ENCODE data around the gene ASB17.
"Not testable (repeated sequence)": the region's sequence is repeated elsewhere in the genome, so short reads cannot be mapped to it uniquely, and the experiment has no call there.

Gene ASB17, protein sequence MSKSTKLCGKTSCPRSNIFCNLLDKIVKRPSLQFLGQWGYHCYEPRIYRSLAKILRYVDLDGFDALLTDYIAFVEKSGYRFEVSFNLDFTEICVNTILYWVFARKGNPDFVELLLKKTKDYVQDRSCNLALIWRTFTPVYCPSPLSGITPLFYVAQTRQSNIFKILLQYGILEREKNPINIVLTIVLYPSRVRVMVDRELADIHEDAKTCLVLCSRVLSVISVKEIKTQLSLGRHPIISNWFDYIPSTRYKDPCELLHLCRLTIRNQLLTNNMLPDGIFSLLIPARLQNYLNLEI

DNA sequence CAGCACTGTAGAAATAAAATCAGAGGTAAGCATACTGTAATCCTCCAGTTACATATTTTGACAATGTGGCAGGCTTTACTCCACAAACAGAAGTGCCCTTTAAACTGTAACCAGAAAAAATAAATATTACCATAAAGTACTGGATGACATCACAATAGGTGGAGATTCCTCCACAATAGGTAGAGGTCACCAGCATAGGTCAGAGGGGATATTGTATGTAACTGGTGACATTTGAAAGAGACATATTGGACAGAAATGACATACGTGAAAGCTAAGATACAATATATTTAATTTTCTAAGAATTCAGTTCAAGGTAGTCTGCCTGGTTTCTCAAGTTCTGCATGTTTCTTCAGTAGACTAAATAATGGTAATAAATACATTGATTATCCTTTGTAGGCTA lies at the start of gene ASB17:
Gene ASB17 (minus strand): TSS at position 101 of the 400 bp plus-strand sequence. CDS start 113 bp downstream, outside the sequence.
- DNase-seq: no peak

DNA sequence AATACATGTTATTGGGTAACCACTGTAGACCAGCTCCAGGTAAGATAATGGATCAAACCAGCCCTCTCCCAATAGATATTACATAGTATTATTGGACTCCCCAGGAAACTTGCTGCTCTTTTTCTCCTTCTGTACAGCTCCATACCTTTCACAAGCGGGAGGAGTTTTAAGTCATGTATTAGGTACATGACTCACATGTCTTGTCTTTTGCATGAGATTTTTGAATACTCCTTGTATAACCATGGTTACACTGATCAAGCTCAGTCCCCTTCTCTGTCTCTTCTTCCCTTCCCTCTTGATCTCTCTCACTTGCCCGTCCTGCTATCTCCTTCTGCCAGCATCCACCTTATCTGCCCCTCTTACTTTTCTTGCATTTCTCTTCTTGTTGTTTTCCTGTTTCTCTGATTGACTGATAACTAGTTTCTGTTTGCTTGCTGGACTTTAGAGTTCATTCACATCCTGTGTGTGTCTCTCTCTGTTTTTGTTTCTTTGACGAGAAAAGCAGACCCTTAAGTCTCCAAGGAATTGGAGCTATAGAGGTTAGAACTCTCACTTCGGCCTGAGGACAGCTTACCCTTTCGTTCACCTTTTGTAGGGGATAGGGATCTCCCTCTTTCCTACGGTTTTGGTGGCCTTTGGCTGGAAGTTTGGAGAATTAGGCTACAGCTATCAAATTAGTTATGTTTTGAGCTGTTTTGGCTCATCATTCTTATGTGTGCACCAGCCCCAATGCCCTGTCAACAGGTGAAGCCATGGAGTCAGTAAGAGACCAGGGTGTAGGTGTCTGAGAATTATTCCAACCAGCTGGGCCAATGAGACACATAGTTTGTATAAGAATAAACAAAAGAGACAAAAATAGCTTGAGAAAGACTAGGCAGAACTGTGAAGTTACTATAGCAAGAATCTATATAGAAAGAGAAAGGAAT lies 49.0 kb upstream of the ASB17 start:
- DNase-seq: no peak

DNA sequence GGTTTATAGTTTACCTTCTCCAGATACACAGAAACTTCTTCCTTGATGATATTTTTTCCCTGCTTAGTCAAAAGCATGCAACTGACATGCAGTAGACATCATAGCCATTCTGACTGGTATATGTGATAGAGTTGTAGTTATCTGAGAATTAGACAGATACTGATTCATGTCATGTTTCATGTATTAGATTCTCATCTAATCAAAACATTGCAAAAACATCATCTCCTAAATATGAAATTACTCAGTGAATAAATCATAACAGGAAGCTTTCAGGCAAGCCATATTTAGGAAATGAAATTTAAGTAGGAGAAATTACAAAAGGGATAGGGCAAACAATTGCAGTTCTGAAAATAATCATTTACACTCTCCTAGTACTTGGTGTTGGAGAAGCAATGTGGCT lies 38.4 kb upstream of the ASB17 start:
- DNase-seq: no peak

DNA sequence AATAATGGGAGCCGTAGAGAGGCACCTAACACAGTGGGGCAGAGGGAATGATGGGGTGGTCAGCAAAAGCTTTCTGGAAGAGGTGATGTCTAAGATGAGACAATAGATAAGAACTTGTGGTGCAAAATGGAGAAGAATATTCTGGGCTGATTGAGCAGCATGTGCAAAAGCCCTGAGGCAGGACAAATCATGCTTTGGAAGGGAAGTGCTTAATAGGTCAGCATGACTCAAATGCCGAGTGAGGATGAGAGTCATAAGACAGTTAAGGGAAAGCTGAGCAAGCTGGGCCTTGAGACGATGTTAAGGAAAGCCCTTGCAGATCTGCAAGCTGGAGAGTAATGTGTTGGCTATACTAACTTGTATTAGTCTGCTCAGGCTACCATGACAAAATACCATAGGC lies 37.3 kb upstream of the ASB17 start:
- no peak for DNase-seq

DNA sequence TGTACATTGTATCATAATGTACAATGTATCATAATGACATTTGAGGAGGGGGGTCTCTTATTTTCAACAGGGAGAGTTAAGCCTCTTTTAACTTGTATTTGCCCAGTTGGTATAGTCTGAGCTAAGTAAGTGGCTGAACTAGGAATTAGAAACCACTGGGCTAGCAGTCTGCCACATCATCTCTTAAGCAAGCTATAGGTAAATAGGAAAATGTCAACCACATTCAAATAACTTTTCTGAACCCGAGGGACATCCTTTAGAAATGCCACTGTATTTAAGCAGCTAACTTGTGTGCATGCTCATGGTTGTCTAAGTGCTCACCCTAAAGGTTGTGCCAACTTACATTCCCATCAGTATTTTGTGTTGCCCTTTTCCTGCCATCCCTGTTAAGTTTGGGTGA lies 35.5 kb upstream of the ASB17 start:
- DNase-seq: no peak

DNA sequence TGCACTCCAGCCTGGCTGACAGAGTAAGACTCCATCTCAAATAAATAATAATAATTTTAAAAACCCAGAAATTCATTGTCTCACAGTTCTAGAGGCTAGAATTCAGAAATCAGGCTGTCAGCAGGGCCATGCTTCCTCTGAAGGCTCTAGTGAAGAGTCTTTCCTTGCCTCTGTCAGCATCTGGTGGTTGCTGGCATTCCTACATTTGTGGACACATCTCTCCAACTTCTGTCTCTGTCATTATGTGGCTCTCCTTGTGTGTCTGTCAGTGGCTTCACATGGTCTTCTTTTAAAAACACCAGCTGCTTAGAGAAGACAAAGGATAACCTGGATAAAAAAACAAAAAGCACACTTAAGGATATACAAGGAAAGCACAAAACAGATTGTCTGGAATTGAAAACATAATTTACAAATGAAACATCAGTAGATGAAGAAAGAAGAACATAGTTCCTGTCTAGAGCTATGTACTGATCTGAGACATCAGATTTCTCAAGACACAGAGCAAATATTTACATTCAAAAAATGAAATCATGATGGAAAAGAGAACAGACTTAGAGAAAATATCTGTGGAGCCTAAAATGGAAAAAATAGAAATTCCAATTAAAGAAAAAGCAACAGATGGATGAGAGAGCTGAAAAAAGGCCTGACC lies 32.7 kb upstream of the ASB17 start:
- DNase-seq: no peak

DNA sequence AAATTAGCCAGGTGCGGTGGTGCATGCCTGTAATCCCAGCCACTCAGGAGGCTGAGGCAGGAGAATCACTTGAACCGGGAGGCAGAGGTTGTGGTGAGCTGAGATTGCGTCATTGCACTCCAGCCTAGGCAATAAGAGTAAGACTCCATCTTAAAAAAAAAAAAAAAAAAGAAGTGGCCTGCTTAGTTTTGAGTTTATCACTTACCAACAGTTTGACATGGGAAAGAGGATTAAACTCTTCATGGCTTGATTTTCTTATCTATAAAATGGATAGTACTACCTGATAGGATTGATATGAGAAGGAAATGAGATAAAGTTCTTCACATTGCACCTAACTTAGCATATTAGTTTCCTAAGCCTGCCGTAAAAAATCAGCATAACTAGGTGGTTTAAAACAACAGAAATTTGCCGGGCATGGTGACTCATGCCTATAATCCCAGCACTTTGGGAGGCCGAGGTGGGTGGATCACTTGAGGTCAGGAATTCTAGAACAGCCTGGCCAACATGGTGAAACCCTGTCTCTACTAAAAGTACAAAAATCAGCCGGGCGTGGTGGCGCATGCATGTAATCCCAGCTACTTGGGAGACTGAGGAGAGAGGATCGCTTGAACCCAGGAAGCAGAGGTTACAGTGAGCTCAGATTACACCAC lies 32.0 kb upstream of the ASB17 start:
- not testable (repeated sequence) for DNase-seq

DNA sequence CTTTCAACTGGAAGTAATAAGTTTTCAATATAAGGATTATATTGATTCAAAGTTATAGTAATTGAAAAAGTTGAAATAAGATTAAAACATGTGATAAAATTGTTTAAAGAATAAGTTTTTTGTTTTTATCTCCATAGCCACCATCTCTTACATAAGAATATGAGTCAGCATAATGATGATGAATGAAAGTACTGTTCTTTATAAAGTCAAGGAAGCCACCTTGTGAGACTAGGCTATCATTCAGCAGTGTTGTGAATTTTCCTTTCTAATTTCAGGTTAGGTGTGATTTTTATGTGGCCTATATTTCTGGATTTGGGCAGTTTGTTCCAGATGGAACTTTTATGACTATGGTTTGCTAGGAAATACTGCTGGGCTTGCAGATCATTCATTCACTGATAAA lies 22.4 kb upstream of the ASB17 start:
- DNase-seq: no peak

DNA sequence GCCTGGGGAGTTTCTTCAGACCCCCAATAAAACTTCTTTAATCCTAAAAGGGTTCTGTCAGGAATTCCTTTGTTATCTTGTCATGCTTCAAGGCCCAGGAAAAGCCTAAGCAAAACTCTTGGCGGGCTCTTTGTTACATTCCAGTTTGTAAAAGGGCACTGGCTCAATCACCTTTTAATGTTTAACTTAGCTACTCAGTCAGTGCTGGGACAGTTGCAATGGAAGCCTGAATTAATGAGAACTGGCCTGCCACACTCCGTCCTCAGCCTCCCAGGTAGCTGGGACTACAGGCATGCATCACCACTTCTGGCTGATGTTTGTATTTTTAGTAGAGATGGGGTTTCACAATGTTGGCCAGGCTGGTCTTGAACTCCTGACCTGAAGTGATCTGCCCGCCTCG lies 21.3 kb upstream of the ASB17 start:
- DNase-seq: no peak

DNA sequence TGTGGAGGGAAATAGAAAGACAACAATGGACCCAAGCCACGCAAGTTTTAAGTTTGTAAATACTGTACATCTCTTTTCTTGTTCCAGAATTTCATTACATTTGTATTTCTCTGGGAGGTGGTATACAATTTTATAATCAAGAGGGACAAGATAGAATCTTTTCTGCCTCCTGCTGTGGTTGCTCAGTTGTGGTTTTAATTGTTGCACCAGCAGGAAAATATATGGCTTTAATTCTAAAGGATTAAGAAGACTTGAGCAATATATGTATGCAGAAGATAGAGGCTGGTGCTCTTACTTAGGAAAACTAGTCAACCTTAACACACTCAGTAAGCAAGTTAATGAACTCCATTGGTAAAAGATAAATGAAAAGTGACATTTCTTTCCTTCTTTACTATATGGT lies 19.8 kb upstream of the ASB17 start:
- DNase-seq: no peak

DNA sequence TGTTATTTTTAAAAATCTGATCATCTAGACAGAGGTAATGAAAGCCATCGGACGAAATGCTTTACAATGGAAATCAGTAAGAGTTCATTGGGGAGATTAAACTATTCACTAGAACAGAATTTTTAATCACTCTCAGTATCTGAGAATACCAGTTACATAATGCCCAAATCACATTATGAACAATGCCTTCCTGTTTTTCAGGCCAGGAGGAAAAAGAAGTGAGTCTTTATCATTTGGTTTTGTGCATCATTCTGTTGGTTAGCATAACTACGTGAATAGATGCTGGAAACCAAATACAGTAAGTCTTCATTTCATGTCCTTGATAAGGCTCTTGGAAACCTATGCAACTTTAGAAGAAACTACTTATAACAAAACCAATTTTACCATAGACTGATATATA lies 18.0 kb upstream of the ASB17 start:
- DNase-seq: no peak

DNA sequence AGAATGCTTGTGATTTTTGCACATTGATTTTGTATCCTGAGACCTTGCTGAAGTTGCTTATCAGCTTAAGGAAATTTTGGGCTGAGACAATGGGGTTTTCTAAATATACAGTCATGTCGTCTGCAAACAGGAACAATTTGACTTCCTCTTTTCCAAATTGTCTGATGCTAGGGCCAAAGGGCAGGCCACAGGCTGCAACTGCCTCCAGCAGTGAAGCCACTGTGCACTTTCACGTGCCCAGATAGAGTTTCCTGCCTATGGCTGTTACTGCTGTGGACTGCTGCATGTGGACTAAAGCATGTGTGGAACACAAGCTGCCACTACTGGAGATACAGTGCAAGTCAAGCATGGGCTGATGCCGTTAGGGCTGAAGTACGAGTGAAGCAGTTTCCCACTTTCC lies 10.8 kb upstream of the ASB17 start:
- not testable (repeated sequence) for DNase-seq

DNA sequence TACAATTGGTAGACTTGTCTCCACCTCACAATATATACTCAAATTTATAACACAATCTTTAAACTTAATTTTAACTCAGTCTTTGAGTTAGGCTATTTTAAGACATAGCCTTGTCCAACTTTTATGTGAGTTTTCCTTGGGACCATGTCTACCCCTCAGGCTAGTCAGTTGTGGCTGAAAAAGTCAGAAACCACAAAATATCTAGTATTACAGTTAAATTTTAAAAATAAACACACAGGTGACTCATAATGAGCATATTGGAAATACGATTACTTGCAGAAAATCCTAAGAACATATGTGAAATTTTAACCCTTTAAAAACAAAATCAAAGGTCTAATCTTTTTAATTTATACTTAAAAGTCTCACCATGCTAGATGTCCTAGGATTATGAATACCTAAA lies 4.8 kb upstream of the ASB17 start:
- no peak for DNase-seq

DNA sequence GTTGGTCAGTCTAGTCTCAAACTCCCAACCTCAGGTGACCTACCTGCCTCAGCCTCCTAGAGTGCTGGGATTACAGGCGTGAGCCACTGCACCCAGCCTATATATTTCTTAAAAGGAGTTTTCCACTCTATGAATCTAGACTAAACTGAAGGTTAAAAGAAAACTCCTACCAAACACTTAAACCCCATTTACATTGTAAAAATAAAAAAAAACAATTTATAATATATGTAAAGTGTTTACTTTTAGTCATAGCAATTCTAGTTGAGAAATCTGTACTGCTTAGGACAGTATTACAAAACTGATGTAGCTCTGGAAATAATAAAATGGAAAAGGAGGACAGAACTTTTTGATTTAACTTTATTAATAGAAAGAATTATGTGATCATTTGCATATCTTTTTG lies 9.5 kb downstream of the ASB17 start:
- no peak for DNase-seq

DNA sequence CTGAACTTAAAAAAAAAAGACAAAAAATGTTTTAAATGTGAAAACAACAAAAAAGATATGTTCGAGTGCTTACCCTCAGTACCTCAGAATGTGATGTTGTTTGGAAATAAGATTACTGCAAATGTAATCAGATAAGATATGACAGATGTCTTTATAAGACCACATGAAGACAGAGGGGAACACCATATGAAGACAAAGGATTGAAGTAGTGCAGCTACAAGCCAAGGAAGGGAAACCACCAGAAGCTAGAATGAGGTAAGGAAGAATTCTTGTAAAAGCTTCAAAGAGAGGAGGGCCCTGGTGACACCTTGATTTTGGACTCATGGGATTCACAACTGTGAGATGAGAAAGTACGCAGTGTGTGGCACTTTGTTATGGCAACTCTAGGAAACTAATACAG lies 15.4 kb downstream of the ASB17 start:
- DNase-seq: no peak

DNA sequence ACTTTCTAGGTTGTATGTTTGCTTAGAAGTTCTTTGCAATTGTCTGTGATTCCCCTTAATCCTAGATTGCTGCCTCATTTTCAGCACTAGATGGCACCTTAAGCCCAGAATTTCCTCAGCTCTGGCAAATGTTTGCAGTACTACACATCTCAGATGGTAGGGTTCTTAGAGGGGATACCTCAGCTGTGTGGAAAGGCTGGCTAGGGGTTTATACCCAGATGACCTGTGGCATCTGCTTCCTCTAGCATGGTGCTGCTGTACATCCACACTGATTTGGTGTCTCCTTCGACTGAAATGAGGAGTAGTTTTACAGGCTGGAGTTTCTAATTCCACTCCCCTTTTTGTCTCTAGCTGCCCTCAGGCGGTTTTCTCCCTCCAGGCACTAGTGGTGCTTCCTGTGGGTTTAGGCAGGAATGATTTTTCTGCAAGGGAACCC lies 23.5 kb downstream of the ASB17 start:
- DNase-seq: no peak

DNA sequence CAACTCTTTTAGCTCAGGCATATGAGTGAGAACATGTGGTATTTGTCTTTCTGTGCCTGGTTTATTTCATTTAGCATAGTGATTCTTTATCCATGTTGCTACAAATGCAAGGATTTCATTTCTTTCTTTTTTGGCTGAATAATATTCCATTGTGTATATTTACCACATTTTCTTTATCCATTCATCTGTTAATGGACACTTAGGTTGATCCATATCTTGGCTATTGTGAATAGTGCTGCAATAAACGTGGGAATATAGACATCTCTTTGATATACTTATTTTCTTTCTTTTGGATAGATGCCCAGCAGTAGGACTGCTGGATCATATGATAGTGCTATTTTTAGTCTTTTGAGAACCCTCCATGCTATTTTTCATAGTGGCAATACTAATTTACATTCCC lies 30.8 kb downstream of the ASB17 start:
- no peak for DNase-seq

DNA sequence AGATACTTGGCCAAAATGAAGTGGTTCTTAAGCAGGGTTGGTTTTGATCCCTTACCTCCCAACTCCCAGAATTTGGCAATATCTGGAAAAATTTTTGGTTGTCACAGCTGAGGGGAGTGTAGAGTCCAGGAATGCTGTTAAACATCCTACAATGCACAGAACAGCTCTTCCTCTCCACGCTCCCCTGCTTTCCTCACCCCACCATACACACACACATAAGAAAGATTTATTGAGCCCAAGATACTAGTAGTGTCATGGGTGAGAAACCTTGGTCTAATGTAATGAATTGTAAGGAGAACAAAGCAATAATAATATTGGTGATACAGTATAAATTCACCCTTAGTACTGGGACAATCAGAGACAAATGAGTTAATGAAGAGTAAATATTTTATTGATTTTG lies 47.8 kb downstream of the ASB17 start:
- no peak for DNase-seq

DNA sequence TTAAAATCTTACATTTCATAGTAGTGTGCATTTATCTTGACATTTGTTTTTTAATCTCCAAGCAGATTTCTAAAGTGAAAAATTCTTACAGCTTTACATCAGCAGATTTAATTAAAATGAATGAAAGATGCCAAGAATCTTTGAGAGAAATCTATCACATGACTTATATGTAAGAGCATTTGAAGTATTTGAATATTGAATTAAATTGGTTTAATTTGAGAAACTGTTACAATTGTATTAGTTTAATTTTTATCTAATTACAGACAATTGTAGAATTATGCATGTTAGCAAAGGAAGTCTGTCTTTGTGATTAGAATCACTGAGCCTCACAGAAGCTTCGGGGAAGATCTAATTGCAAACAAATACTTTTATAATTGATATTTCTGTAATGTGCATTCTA lies 52.2 kb downstream of the ASB17 start:
- no peak for DNase-seq

DNA sequence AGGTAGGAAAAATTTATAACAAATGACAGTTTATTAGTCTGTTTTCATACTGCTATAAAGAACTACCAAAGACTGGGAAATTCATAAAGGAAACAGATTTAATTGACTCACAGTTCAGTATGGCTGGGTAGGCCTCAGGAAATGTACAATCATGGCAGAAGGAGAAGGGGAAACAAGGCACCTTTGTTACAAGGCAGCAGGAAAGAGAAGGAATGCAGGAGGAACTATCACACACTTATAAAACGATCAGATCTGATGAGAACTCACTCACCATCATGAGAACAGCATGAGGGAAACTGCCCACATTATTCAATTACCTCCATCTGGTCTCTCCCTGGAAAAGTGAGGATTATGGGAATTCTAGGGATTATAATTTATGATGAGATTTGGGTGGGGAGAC lies 61.3 kb downstream of the ASB17 start:
- no peak for DNase-seq

Data from stimulated activated CD4-positive, alpha-beta T cell treated with anti-CD3 and anti-CD28 coated beads, Interleukin-12 subunit alpha, Interleukin-12 subunit beta, amount 100 ng/mL, for 4 hours (primary cell).